HepG2 (cell line): ENCODE measurements around the gene GADD45A. TPM values are rescaled to one million over a fixed set of nuclear protein-coding genes. Genes with fewer than 3 reads are reported as not detected.

Experiments
- ATAC-seq: fragments of 200-7000 bp; cut with Tn5 transposase; 3 replicates; pipeline ENCODE4 v1.9.1; 2020; ENCODE audit warnings: mild to moderate bottlenecking, moderate library complexity
- BruUV-seq: library from RNA; stranded (reverse); fragments of 400-500 nt; replicated peaks from 2 replicates; lab custom pipeline; 2021; lab: Mats Ljungman, UMichigan
- CTCF ChIA-PET: fragments of 300-600 bp; formaldehyde crosslinking; extraction: SDS; loops from one replicate; lab custom pipeline; 2021; ENCODE audit warnings: low total read pairs, inconsistent platforms, low intra/inter-chr PET ratio; lab: Yijun Ruan, JAX
- POLR2A ChIA-PET: fragments of 350-600 bp; sonication (Branson Sonifier 250); formaldehyde crosslinking; loops from one replicate; lab custom pipeline; 2020; ENCODE audit warnings: antibody characterized with exemption, inconsistent platforms; lab: Yijun Ruan, JAX
- DNase-seq: peaks from one replicate; pipeline ENCODE4 v3.0.0-alpha.2; 2015; ENCODE audit warnings: low spot score
- FAIRE-seq: peaks from 3 replicates; lab custom pipeline; 2011; peaks lifted over from hg19 to GRCh38; lab: Jason Lieb, UNC
- H2AFZ ChIP-seq: one replicate; pipeline ENCODE4 v1.6.1; 2011; ENCODE audit warnings: low read length, inconsistent platforms
- H3K27ac ChIP-seq: fragments of 300-600 bp; 3 replicates; pipeline ENCODE4 v1.8.0; 2011; ENCODE audit warnings: mixed run types, mild to moderate bottlenecking, mixed read lengths, low read length, inconsistent platforms; ENCODE audit not compliant: insufficient read depth; ENCODE audit errors: extremely low read length
- H3K27me3 ChIP-seq, 2 experiments: fragments of 200-600 bp in 1 of 2; 2 replicates in 1 of 2; 3 replicates in 1 of 2; pipeline versions ENCODE4 v1.6.0 to v1.8.0; 2011; ENCODE audit warnings: low read length in 2 of 2, mild to moderate bottlenecking in 2 of 2, moderate library complexity in 2 of 2, inconsistent platforms in 1 of 2; ENCODE audit not compliant: insufficient read depth in 2 of 2, control insufficient read depth in 1 of 2
- H3K36me3 ChIP-seq, 2 experiments: fragments of 200-600 bp in 1 of 2; replicated peaks in 1 of 2; 2 replicates in 1 of 2; 3 replicates in 1 of 2; pipeline versions ENCODE4 v1.5.1 to v1.8.0; 2011; ENCODE audit warnings: low read length in 2 of 2, inconsistent platforms in 1 of 2; ENCODE audit not compliant: insufficient read depth in 2 of 2, control insufficient read depth in 1 of 2
- H3K4me1 ChIP-seq: 2 replicates; pipeline ENCODE4 v1.5.1; 2012; ENCODE audit warnings: low read length, inconsistent platforms; ENCODE audit not compliant: insufficient read depth
- H3K4me2 ChIP-seq: 2 replicates; pipeline ENCODE4 v1.6.0; 2011; ENCODE audit warnings: low read depth, low read length, inconsistent platforms
- H3K4me3 ChIP-seq, 3 experiments: fragments of 200-600 bp in 1 of 3; sonication (generic), shearing (Covaris generic) in 1 of 3; replicated peaks in 1 of 3; 2 replicates each; pipeline ENCODE4 v1.5.1; 2011 to 2016; ENCODE audit warnings: low read length in 3 of 3, inconsistent platforms in 2 of 3, low read depth in 2 of 3, mild to moderate bottlenecking in 2 of 3, control low read depth in 1 of 3, mixed read lengths in 1 of 3; ENCODE audit not compliant: insufficient read depth in 1 of 3
- H3K79me2 ChIP-seq: one replicate; pipeline ENCODE4 v1.6.1; 2011; ENCODE audit warnings: low read length, inconsistent platforms; ENCODE audit not compliant: insufficient read depth
- H3K9ac ChIP-seq: 2 replicates; pipeline ENCODE4 v1.6.0; 2011; ENCODE audit warnings: mild to moderate bottlenecking, low read depth, low read length, inconsistent platforms; ENCODE audit not compliant: insufficient read depth
- H3K9me3 ChIP-seq: 2 replicates; pipeline ENCODE4 v1.5.1; 2012; ENCODE audit warnings: mild to moderate bottlenecking, low read length
- H4K20me1 ChIP-seq: 2 replicates; pipeline ENCODE4 v1.6.0; 2011; ENCODE audit warnings: inconsistent platforms, mild to moderate bottlenecking, low read length, moderate library complexity; ENCODE audit not compliant: insufficient read depth
- ATF4 ChIP-seq, 2 experiments: fragments of 450-650 bp in 1 of 2; sonication (generic) in 1 of 2; formaldehyde crosslinking; IDR thresholded peaks; 2 replicates each; pipeline versions ENCODE4 v1.5.0 to v1.8.0; 2020 to 2022; ENCODE audit warnings: mild to moderate bottlenecking in 1 of 2, missing genetic modification reagents in 1 of 2
- DNMT1 ChIP-seq: sonication (generic); formaldehyde crosslinking; IDR thresholded peaks from 2 replicates; pipeline ENCODE4 v1.5.1; 2020; ENCODE audit warnings: mild to moderate bottlenecking, missing genetic modification reagents
- FOSL2 ChIP-seq: sonication (generic); formaldehyde crosslinking; IDR thresholded peaks from 2 replicates; pipeline ENCODE4 v1.4.0; 2020; ENCODE audit warnings: missing genetic modification reagents
- MED1 ChIP-seq: sonication (generic); formaldehyde crosslinking; IDR thresholded peaks from 2 replicates; pipeline ENCODE4 v1.4.0; 2020; ENCODE audit warnings: missing genetic modification reagents
- POLR2A ChIP-seq, 2 experiments: IDR thresholded peaks; 2 replicates each; pipeline ENCODE4 v1.6.1; 2011; ENCODE audit warnings: low read depth in 2 of 2, low read length in 2 of 2, mild to moderate bottlenecking in 1 of 2, moderate library complexity in 1 of 2; ENCODE audit not compliant: insufficient read depth in 1 of 2
- SALL1 ChIP-seq: sonication (generic); formaldehyde crosslinking; IDR thresholded peaks from 2 replicates; pipeline ENCODE4 v1.8.0; 2022; ENCODE audit warnings: mild to moderate bottlenecking, missing genetic modification reagents
- ZNF274 ChIP-seq: sonication (generic); formaldehyde crosslinking; IDR thresholded peaks from 2 replicates; pipeline ENCODE4 v1.5.1; 2020; ENCODE audit warnings: mild to moderate bottlenecking, missing genetic modification reagents
- ZNF441 ChIP-seq: sonication (generic); formaldehyde crosslinking; IDR thresholded peaks from 2 replicates; pipeline ENCODE4 v1.7.0; 2021; ENCODE audit warnings: missing genetic modification reagents, borderline replicate concordance
- ZNF772 ChIP-seq: sonication (generic); formaldehyde crosslinking; IDR thresholded peaks from 2 replicates; pipeline ENCODE4 v1.5.0; 2020; ENCODE audit warnings: mild to moderate bottlenecking, missing genetic modification reagents
- ZNF800 ChIP-seq: sonication (generic); formaldehyde crosslinking; IDR thresholded peaks from 2 replicates; pipeline ENCODE4 v1.4.0; 2020; ENCODE audit warnings: missing genetic modification reagents
- WGBS: methylation state at CpG from one replicate; pipeline ENCODE4 v1.1.6; 2017; ENCODE audit warnings: low lambda C conversion rate; 5-methylcytosine and 5-hydroxymethylcytosine counted together
- in situ Hi-C: cut with HindIII; loops from 2 replicates; pipeline ENCODE4 v1.10.0; 2017; ENCODE audit warnings: low pct_unique_long_range_greater_than_20kb; ENCODE audit not compliant: extremely low pct_ligation_motif_present
- intact Hi-C: fragments of 100-400 bp; cut with micrococcal nuclease; formaldehyde crosslinking; loops from one replicate; pipeline ENCODE4 v1.10.0; 2022; ENCODE audit not compliant: unreplicated experiment
- polyA plus RNA-seq, 8 experiments: library from polyadenylated mRNA; depleted of rRNA in 3 of 8; stranded (reverse) in 7 of 8; unstranded in 1 of 8; fragments of >200 nt; fragmentation: Illumina TruSeq in 4 of 8; extraction: Trizol in 4 of 8; gene quantifications; 2 replicates each; pipeline versions ENCODE4 v1.2.1 to v1.2.3, GENCODE V29; 2011 to 2016; ENCODE audit warnings: low read depth in 4 of 8, missing spikeins in 1 of 8, mixed read lengths in 1 of 8; ENCODE audit not compliant: insufficient read depth in 1 of 8
- total RNA-seq, 5 experiments: library from RNA; depleted of rRNA; stranded (reverse); fragments of >200 nt; fragmentation: Illumina TruSeq; extraction: Trizol; gene quantifications; 2 replicates each; pipeline ENCODE4 v1.2.3, GENCODE V29; 2016; ENCODE audit warnings: low read depth in 1 of 5

Gene GADD45A
- total and polyA plus RNA-seq, 2 of the 13 experiments (the other 11 are each of a cell fraction or from before 2014, with no cell fraction given), result 33.2 to 46.2 TPM

GRCh38 chr1:67687198-67687545 is 2.2 kb downstream of the GADD45A start:
- peak; percentile 56 for FAIRE-seq
- Histone ChIP-seq H3K27ac (peak overlapping the region; percentile 96), H3K4me2 (peak overlapping the region; percentile 96), H3K27me3 (no peaks in the 10 kb centered on the region; a peak in 1 of 5 replicates), H3K4me1 (peaks cover 50% of the 10 kb centered on the region), H3K79me2 (peaks cover 28% of the 10 kb centered on the region), H3K9ac (peak overlapping the region; percentile 98), H4K20me1 (peaks cover 15% of the 10 kb centered on the region)
- in situ Hi-C loops (loop anchor here (5.0 to 10.0 kb wide), 2 partner anchors 75 to 122 kb away; no protein-coding TSS in a partner anchor), intact Hi-C loops (loop anchor here (5.0 kb wide), 1 partner anchor 260 kb away; no protein-coding TSS in a partner anchor)
- ChIA-PET CTCF (no interaction called here), POLR2A (interaction anchor here (1.1 to 4.3 kb wide), 10 partner anchors 9 to 153 kb away, joined by 3 to 114 read pairs (median 26); no protein-coding TSS in a partner anchor)
- DNase-seq, result no peak
- WGBS, result 17% methylated on average over 3 of the region's 3 CpGs
- BruUV-seq, result no TSS peak
- no peak for ATAC-seq
- TF ChIP-seq ZNF772, result no peak
- 0 out of 4 replicates have a peak, but pooled peaks of 1 of the 2 experiments have one; percentile 10 for TF ChIP-seq POLR2A (IDR thresholded peaks at IDR 0.05; ENCODE audit: insufficient read depth in 1 of 2, low read depth in 2 of 2, low read length in 2 of 2)
- TF ChIP-seq MED1, result no peak
- TF ChIP-seq DNMT1, result no peak
- TF ChIP-seq, all 625 proteins: peak for 1
- no peaks in the 10 kb centered on the region for H3K9me3 ChIP-seq
- H3K4me3 ChIP-seq, result peak overlapping the region; percentile 97 to 99 (median 98)
- H2AFZ ChIP-seq, result no peak overlapping the region
- peaks cover 1 to 14% of the 10 kb centered on the region in 2 experiments; a peak in 2 of 5 replicates for H3K36me3 ChIP-seq

GRCh38 chr1:67687649-67688048 is 2.6 kb downstream of the GADD45A start:
- 36% methylated on average over 4 of the region's 4 CpGs for WGBS
- TF ChIP-seq FOSL2 (CRISPR knock-in tag) (peak; percentile 70), SALL1 (CRISPR knock-in tag) (no peak), ZNF441 (CRISPR knock-in tag) (no peak), ZNF274 (no peak), ATF4 (CRISPR knock-in tag; IDR thresholded peaks at IDR 0.05) (peak in 1 of 2 experiments; percentile 75; a peak in 2 of 4 replicates), ZNF800 (CRISPR knock-in tag) (no peak)

More at GRCh38 chr1:67687649-67688048, 2.6 kb downstream of the GADD45A start:
- POLR2A ChIA-PET, result interaction anchor here (1.1 to 4.3 kb wide), 7 partner anchors 9 to 154 kb away, joined by 3 to 114 read pairs (median 43); no protein-coding TSS in a partner anchor
- Histone ChIP-seq H3K27me3 (no peaks in the 10 kb centered on the region; a peak in 1 of 5 replicates), H3K9me3 (no peaks in the 10 kb centered on the region), H3K9ac (peak overlapping the region; percentile 98), H2AFZ (no peak overlapping the region), H4K20me1 (peaks cover 15% of the 10 kb centered on the region), H3K4me2 (peak overlapping the region; percentile 96), H3K36me3 (peaks cover 1 to 14% of the 10 kb centered on the region in 2 experiments; a peak in 2 of 5 replicates), H3K79me2 (peaks cover 28% of the 10 kb centered on the region), H3K27ac (peak overlapping the region; percentile 96), H3K4me1 (peaks cover 45% of the 10 kb centered on the region), H3K4me3 (peak overlapping the region; percentile 97 to 99 (median 98); a peak in 5 of 6 replicates)
- FAIRE-seq, result no peak
- no peak for ATAC-seq
- no TSS peak for BruUV-seq
- intact Hi-C loops, result loop anchor here (5.0 kb wide), 1 partner anchor 260 kb away; no protein-coding TSS in a partner anchor
- in situ Hi-C loops, result loop anchor here (5.0 to 10.0 kb wide), 2 partner anchors 75 to 123 kb away; no protein-coding TSS in a partner anchor
- CTCF ChIA-PET, result no interaction called here
- peak; percentile 37 for DNase-seq
